NT2/D1 (cell line): ENCODE measurements around the gene RAPGEF6.

ENCODE experiments used
- YY1 ChIP-seq: IDR thresholded peaks from 2 replicates; pipeline ENCODE4 v1.6.1; 2011; ENCODE audit not compliant: insufficient read length, insufficient read depth
- ZNF274 ChIP-seq: IDR thresholded peaks from 2 replicates; pipeline ENCODE4 v1.6.1; 2011; ENCODE audit warnings: mild to moderate bottlenecking, low read depth, low read length

DNA sequence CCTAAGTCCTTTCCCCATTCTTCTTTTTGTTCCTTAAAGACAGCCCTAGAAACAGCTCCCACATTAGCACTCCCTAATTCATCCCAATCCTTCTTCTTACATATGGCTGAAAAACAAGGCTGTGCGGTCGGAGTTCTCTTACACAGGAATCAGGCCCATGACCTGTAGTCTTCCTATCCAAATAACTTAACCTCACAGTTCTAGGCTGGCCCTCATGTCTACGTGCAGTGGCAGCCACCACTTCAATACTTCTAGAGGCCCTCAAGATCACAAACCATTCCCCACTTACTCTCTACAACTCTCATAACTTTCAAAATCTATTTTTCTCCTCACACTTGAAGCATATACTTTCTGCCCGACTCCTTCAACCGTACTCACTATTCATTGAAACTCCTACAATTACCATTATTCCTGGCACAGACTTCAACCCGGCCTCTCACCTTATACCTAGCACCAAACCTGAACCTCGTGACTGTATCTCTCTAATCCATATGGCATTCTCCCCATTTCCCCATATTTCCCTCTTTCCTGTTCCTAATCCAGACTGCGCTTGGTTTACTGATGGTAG lies 59.3 kb downstream of the RAPGEF6 start:
- TF ChIP-seq YY1, result no peak
- no peak for TF ChIP-seq ZNF274
